ENCODE measurements around the gene ADGRG3. TPM values are rescaled to one million over a fixed set of nuclear protein-coding genes. Genes with fewer than 3 reads are reported as not detected.

Gene ADGRG3
- total RNA-seq, 1 experiment from 2014 or later, result not detected

DNA sequence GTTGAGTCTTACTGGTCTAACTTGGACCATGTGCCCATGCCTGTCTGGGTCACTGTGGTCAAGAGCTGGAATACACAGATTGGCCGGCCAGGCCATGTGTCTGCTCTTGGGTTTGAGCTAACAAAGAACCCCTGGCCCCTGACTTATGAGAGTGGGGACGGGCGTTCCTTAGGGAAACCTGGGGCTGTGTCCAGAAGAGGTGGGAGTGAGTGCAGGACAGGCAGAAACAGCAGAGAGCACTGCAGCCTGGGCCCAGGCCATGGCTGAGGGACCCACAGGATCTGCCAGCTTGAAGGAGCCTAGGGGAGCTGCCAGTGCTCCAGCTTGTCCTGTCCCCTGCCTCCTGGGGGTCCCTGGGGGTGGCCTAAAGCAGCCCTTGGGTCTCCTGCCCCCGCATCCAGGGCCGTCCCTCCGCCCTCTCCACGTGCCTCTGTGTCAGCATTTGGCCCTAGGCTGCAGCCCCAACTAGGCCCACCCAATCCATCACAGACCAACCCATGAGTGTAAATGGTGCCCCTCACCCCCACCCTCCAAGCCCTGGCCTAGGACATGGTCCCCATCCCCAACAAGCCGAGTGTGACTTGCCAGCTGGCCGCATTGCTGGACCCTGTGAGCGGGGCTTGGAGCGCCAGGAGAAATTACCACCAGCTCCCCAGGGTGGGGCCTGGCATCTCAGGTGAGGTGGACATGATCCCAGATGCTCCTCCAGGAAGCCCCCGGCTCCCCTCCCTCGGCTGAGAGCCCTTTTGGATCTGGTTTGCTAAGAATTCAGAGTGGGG is 14.0 kb downstream of the ADGRG3 start:
- intact Hi-C loops (cut with micrococcal nuclease), result no loop called here
- no peak overlapping the region for H3K4me3 ChIP-seq (replicated peaks in 1 of 2; ENCODE audit: low read depth in 1 of 2, low read length in 2 of 2)
- no peak overlapping the region for H3K27ac ChIP-seq (ENCODE audit: low read depth, low read length)
- DNase-seq (ENCODE audit: low read depth, low spot score) (no peak), ATAC-seq (no peak)
- TF ChIP-seq, protein P1, sequence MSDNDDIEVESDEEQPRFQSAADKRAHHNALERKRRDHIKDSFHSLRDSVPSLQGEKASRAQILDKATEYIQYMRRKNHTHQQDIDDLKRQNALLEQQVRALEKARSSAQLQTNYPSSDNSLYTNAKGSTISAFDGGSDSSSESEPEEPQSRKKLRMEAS (IDR thresholded peaks at IDR 0.05), result no peak
- TF ChIP-seq, protein P2, sequence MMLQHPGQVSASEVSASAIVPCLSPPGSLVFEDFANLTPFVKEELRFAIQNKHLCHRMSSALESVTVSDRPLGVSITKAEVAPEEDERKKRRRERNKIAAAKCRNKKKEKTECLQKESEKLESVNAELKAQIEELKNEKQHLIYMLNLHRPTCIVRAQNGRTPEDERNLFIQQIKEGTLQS (IDR thresholded peaks at IDR 0.05), result no peak
- TF ChIP-seq CEBPB (IDR thresholded peaks at IDR 0.05; ENCODE audit: low read depth), result no peak
- no peak for TF ChIP-seq ZBTB33 (IDR thresholded peaks at IDR 0.05; ENCODE audit: extremely low read depth, insufficient replicate concordance, low read length)
- TF ChIP-seq JUND (IDR thresholded peaks at IDR 0.05), result no peak
- TF ChIP-seq FOSL1 (IDR thresholded peaks at IDR 0.05; ENCODE audit: low read depth), result no peak
- no peak for TF ChIP-seq EZH2 (IDR thresholded peaks at IDR 0.05)
- TF ChIP-seq ZFX (IDR thresholded peaks at IDR 0.05), result no peak
- TF ChIP-seq TCF7L2 (IDR thresholded peaks at IDR 0.05; ENCODE audit: borderline replicate concordance, extremely low read depth, insufficient read depth, insufficient read length), result no peak
- no peak for TF ChIP-seq ELF1 (IDR thresholded peaks at IDR 0.05; ENCODE audit: borderline replicate concordance, low read depth)
- no peak for TF ChIP-seq SP1 (IDR thresholded peaks at IDR 0.05; ENCODE audit: low read depth)
- TF ChIP-seq POLR2A (IDR thresholded peaks at IDR 0.05; ENCODE audit: borderline replicate concordance, extremely low read depth, insufficient read depth, insufficient read length), result no peak
- TF ChIP-seq SRF (IDR thresholded peaks at IDR 0.05; ENCODE audit: low read depth), result no peak
- no peak for TF ChIP-seq YY1 (IDR thresholded peaks at IDR 0.05; ENCODE audit: extremely low read depth, insufficient replicate concordance, low read depth, low read length)
- TF ChIP-seq, protein P3, sequence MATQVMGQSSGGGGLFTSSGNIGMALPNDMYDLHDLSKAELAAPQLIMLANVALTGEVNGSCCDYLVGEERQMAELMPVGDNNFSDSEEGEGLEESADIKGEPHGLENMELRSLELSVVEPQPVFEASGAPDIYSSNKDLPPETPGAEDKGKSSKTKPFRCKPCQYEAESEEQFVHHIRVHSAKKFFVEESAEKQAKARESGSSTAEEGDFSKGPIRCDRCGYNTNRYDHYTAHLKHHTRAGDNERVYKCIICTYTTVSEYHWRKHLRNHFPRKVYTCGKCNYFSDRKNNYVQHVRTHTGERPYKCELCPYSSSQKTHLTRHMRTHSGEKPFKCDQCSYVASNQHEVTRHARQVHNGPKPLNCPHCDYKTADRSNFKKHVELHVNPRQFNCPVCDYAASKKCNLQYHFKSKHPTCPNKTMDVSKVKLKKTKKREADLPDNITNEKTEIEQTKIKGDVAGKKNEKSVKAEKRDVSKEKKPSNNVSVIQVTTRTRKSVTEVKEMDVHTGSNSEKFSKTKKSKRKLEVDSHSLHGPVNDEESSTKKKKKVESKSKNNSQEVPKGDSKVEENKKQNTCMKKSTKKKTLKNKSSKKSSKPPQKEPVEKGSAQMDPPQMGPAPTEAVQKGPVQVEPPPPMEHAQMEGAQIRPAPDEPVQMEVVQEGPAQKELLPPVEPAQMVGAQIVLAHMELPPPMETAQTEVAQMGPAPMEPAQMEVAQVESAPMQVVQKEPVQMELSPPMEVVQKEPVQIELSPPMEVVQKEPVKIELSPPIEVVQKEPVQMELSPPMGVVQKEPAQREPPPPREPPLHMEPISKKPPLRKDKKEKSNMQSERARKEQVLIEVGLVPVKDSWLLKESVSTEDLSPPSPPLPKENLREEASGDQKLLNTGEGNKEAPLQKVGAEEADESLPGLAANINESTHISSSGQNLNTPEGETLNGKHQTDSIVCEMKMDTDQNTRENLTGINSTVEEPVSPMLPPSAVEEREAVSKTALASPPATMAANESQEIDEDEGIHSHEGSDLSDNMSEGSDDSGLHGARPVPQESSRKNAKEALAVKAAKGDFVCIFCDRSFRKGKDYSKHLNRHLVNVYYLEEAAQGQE (IDR thresholded peaks at IDR 0.05; ENCODE audit: low read depth), result no peak
- no peak for TF ChIP-seq EGR1 (IDR thresholded peaks at IDR 0.05; ENCODE audit: low read depth)
- TF ChIP-seq EZH2phosphoT487 (IDR thresholded peaks at IDR 0.05; ENCODE audit: borderline replicate concordance), result no peak
- no peak for TF ChIP-seq POLR2AphosphoS5 (IDR thresholded peaks at IDR 0.05; ENCODE audit: low read depth, low read length)
- TF ChIP-seq, protein P4, sequence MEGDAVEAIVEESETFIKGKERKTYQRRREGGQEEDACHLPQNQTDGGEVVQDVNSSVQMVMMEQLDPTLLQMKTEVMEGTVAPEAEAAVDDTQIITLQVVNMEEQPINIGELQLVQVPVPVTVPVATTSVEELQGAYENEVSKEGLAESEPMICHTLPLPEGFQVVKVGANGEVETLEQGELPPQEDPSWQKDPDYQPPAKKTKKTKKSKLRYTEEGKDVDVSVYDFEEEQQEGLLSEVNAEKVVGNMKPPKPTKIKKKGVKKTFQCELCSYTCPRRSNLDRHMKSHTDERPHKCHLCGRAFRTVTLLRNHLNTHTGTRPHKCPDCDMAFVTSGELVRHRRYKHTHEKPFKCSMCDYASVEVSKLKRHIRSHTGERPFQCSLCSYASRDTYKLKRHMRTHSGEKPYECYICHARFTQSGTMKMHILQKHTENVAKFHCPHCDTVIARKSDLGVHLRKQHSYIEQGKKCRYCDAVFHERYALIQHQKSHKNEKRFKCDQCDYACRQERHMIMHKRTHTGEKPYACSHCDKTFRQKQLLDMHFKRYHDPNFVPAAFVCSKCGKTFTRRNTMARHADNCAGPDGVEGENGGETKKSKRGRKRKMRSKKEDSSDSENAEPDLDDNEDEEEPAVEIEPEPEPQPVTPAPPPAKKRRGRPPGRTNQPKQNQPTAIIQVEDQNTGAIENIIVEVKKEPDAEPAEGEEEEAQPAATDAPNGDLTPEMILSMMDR (IDR thresholded peaks at IDR 0.05 in 2 of 3, conservative IDR thresholded peaks at IDR 0.05 in 1 of 3; ENCODE audit: borderline replicate concordance in 1 of 3, insufficient read depth in 1 of 3, low read depth in 2 of 3, low read length in 2 of 3), result no peak
- H4K20me1 ChIP-seq (ENCODE audit: insufficient read depth), result no peaks in the 10 kb centered on the region
- CTCF ChIA-PET, result no interaction called here
- H3K36me3 ChIP-seq (ENCODE audit: control insufficient read depth in 1 of 2, insufficient read depth in 2 of 2, low read length in 2 of 2), result no peaks in the 10 kb centered on the region
- H3K27me3 ChIP-seq (ENCODE audit: insufficient read depth, low read length), result no peaks in the 10 kb centered on the region
- no peaks in the 10 kb centered on the region for H3K4me1 ChIP-seq (ENCODE audit: control insufficient read depth in 1 of 2, insufficient read depth in 2 of 2, low read length in 2 of 2)
- no peaks in the 10 kb centered on the region for H3K9me3 ChIP-seq (ENCODE audit: control insufficient read depth in 1 of 2, insufficient read depth in 1 of 2, low read depth in 1 of 2, low read length in 2 of 2)
- H3K9me2 ChIP-seq (ENCODE audit: insufficient read depth), result no peaks in the 10 kb centered on the region
- H2AFZ ChIP-seq (ENCODE audit: low read depth, low read length, poor library complexity, severe bottlenecking), result no peak overlapping the region
- RAD21 ChIA-PET (ENCODE audit: low non-redundant PET in 1 of 2, low total read pairs in 2 of 2, uncharacterized antibody in 2 of 2, unreplicated experiment in 2 of 2), result no interaction called here
- POLR2A ChIA-PET, result no interaction called here
- H3K9ac ChIP-seq (ENCODE audit: low read length), result no peak overlapping the region
- BruUV-seq (replicated peaks), result no TSS peak
- H3K4me2 ChIP-seq (ENCODE audit: low read length), result no peak overlapping the region
- no peaks in the 10 kb centered on the region for H3K79me2 ChIP-seq (ENCODE audit: insufficient read depth, low read length)

All from HCT116 (cell line).